IMR-90 (cell line): ENCODE results near the gene FAM90A1. TPM values are rescaled to one million over a fixed set of nuclear protein-coding genes. Genes with fewer than 3 reads are reported as not detected.
A peak's percentile ranks its signal among the peaks of the same experiment; 100 is the strongest.
"Not testable (repeated sequence)": the region's sequence is repeated elsewhere in the genome, so short reads cannot be mapped to it uniquely, and the experiment has no call there.

Source experiments
- ATAC-seq: fragments of 200-7000 bp; cut with Tn5 transposase; 2 replicates; pipeline ENCODE4 v1.9.1; 2020; ENCODE audit warnings: low read depth, mild to moderate bottlenecking, moderate library complexity
- BruUV-seq: library from RNA; stranded (reverse); fragments of 400-500 nt; replicated peaks from 2 replicates; lab custom pipeline; 2021; lab: Mats Ljungman, UMichigan
- CTCF ChIA-PET: fragments of 300-600 bp; formaldehyde crosslinking; extraction: SDS; loops from one replicate; lab custom pipeline; 2021; ENCODE audit warnings: antibody characterized with exemption; lab: Yijun Ruan, JAX
- POLR2A ChIA-PET: fragments of 300-600 bp; sonication (Branson Sonifier 250); formaldehyde crosslinking; loops from one replicate; lab custom pipeline; 2022; ENCODE audit warnings: antibody characterized with exemption; ENCODE audit not compliant: unreplicated experiment; lab: Charles Lee
- DNase-seq: peaks from one replicate; pipeline ENCODE4 v3.0.0; 2013
- H2AFZ ChIP-seq: replicated peaks from 2 replicates; pipeline ENCODE3; 2013; ENCODE audit warnings: low read length, mild to moderate bottlenecking; ENCODE audit not compliant: poor library complexity
- H2AK5ac ChIP-seq: 2 replicates; pipeline ENCODE4 v1.6.1; 2013; ENCODE audit warnings: low read depth, low read length, inconsistent platforms
- H2AK9ac ChIP-seq: replicated peaks from 2 replicates; pipeline ENCODE3; 2013; ENCODE audit warnings: mild to moderate bottlenecking, low read depth, low read length, moderate library complexity; ENCODE audit not compliant: poor library complexity
- H2BK120ac ChIP-seq: 2 replicates; pipeline ENCODE4 v1.6.1; 2013; ENCODE audit warnings: low read depth, low read length, inconsistent platforms
- H2BK15ac ChIP-seq: 3 replicates; pipeline ENCODE4 v1.6.1; 2013; ENCODE audit warnings: low read depth, low read length, inconsistent platforms
- H2BK20ac ChIP-seq: 2 replicates; pipeline ENCODE4 v1.6.1; 2013; ENCODE audit warnings: low read depth, mild to moderate bottlenecking, inconsistent platforms, low read length, moderate library complexity
- H2BK5ac ChIP-seq: 2 replicates; pipeline ENCODE4 v1.6.1; 2013; ENCODE audit warnings: mild to moderate bottlenecking, low read depth, low read length, inconsistent platforms; ENCODE audit not compliant: poor library complexity, severe bottlenecking
- H3K14ac ChIP-seq: replicated peaks from 2 replicates; pipeline ENCODE4 v1.6.1; 2013; ENCODE audit warnings: low read depth, low read length, inconsistent platforms
- H3K18ac ChIP-seq: 2 replicates; pipeline ENCODE4 v1.6.1; 2013; ENCODE audit warnings: low read depth, low read length, control low read depth
- H3K23ac ChIP-seq: 2 replicates; pipeline ENCODE4 v1.6.1; 2013; ENCODE audit warnings: low read depth, low read length, inconsistent platforms
- H3K27ac ChIP-seq: 2 replicates; pipeline ENCODE4 v1.5.1; 2013; ENCODE audit warnings: mild to moderate bottlenecking, control low read depth, low read length; ENCODE audit not compliant: insufficient read depth
- H3K27me3 ChIP-seq: 2 replicates; pipeline ENCODE4 v1.6.1; 2013; ENCODE audit warnings: low read length; ENCODE audit not compliant: control insufficient read depth, insufficient read depth
- H3K36me3 ChIP-seq: 2 replicates; pipeline ENCODE4 v1.6.1; 2013; ENCODE audit warnings: low read length, mixed read lengths; ENCODE audit not compliant: control insufficient read depth, insufficient read depth
- H3K4ac ChIP-seq: 2 replicates; pipeline ENCODE4 v1.6.1; 2013; ENCODE audit warnings: low read depth, low read length, inconsistent platforms
- H3K4me1 ChIP-seq: 2 replicates; pipeline ENCODE4 v1.6.1; 2013; ENCODE audit warnings: low read length, mixed read lengths; ENCODE audit not compliant: control insufficient read depth, insufficient read depth
- H3K4me2 ChIP-seq: 2 replicates; pipeline ENCODE4 v1.6.1; 2013; ENCODE audit warnings: low read depth, mild to moderate bottlenecking, control low read depth, low read length, moderate library complexity
- H3K4me3 ChIP-seq: 2 replicates; pipeline ENCODE4 v1.5.1; 2013; ENCODE audit warnings: low read depth, mild to moderate bottlenecking, control low read depth, low read length, moderate library complexity; ENCODE audit not compliant: insufficient read depth
- H3K56ac ChIP-seq: 2 replicates; pipeline ENCODE4 v1.6.1; 2013; ENCODE audit warnings: low read length, inconsistent platforms; ENCODE audit not compliant: insufficient read depth; ENCODE audit errors: extremely low read depth
- H3K79me1 ChIP-seq, 2 experiments: 2 replicates each; pipeline ENCODE4 v1.6.1; 2013; ENCODE audit warnings: low read length in 2 of 2, inconsistent platforms in 1 of 2, low read depth in 1 of 2
- H3K9ac ChIP-seq: 2 replicates; pipeline ENCODE4 v1.6.1; 2013; ENCODE audit warnings: low read depth, low read length, control low read depth
- H3K9me1 ChIP-seq: 2 replicates; pipeline ENCODE4 v1.6.1; 2013; ENCODE audit warnings: low read length, inconsistent platforms; ENCODE audit not compliant: insufficient read depth
- H3K9me3 ChIP-seq: 2 replicates; pipeline ENCODE4 v1.6.1; 2013; ENCODE audit warnings: low read length; ENCODE audit not compliant: control insufficient read depth, insufficient read depth
- H4K20me1 ChIP-seq: 2 replicates; pipeline ENCODE4 v1.6.1; 2013; ENCODE audit warnings: low read length, inconsistent platforms; ENCODE audit not compliant: insufficient read depth
- H4K5ac ChIP-seq: 2 replicates; pipeline ENCODE4 v1.6.1; 2013; ENCODE audit warnings: mild to moderate bottlenecking, low read depth, low read length, control low read depth
- H4K8ac ChIP-seq, 2 experiments: 2 replicates each; pipeline ENCODE4 v1.6.1; 2013; ENCODE audit warnings: low read depth in 2 of 2, low read length in 2 of 2, control low read depth in 1 of 2, inconsistent platforms in 1 of 2
- H4K91ac ChIP-seq: 2 replicates; pipeline ENCODE4 v1.6.1; 2013; ENCODE audit warnings: low read depth, low read length, inconsistent platforms; ENCODE audit not compliant: insufficient read depth
- WGBS, 2 experiments: methylation state at CpG; one replicate each; pipeline versions ENCODE4 v1.1.5 to v1.1.7; 2013; ENCODE audit warnings: missing lambda C conversion rate in 2 of 2; ENCODE audit not compliant: insufficient read length in 1 of 2; ENCODE audit errors: extremely low coverage in 2 of 2; 5-methylcytosine and 5-hydroxymethylcytosine counted together
- dilution Hi-C: fragments of 300-500 bp; cut with HindIII; formaldehyde crosslinking; loops from one replicate; pipeline ENCODE4 v1.14.3; 2018; ENCODE audit warnings: low sequenced_read_pairs; ENCODE audit not compliant: unreplicated experiment
- in situ Hi-C: fragments of 300-500 bp; cut with MboI; formaldehyde crosslinking; loops from 3 replicates; pipeline ENCODE4 v1.14.3; 2019; ENCODE audit warnings: low sequenced_read_pairs, inconsistent platforms, mixed read lengths
- intact Hi-C: fragments of 100-400 bp; cut with micrococcal nuclease; formaldehyde crosslinking; loops from 2 replicates; pipeline ENCODE4 v1.10.0; 2022
- polyA plus RNA-seq, 3 experiments: library from polyadenylated mRNA; depleted of rRNA; stranded (reverse); fragments of >200 nt; gene quantifications; 2 replicates each; pipeline ENCODE4 v1.2.3, GENCODE V29; 2012; ENCODE audit warnings: low replicate concordance in 1 of 3
- total RNA-seq: library from RNA; depleted of rRNA; stranded (reverse); fragments of >200 nt; gene quantifications from 2 replicates; pipeline ENCODE4 v1.2.3, GENCODE V29; 2012
- TF ChIP-seq, protein P1 (sequence below): conservative IDR thresholded peaks from 2 replicates; pipeline ENCODE4 v1.5.1; 2012; ENCODE audit warnings: mild to moderate bottlenecking, low read depth, low read length, improper control_type of control experiment

The FAM90A1 gene
- total and polyA plus RNA-seq, 2 of the 4 experiments (the other 2 are of a cell fraction), result 0.09 TPM; not detected in 1

DNA sequence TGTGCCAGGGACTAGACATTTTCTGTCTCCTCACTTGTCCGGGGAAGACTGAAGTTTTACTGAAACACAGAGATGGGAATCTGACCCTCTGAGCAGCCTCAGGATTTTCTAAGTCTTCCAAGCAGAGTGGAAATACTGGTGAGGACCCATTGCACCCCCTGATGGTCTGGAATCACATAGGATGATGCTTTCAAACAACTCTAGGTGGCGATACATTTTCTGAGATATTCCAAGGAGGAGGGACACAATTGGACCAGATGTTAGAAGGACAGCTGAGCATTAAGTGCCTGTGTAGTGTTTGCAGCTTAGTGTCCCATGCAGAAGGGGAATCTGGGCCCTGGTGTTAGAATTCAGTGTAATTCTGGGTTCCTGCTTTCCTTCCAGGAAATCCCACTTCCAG, 39.3 kb downstream of the FAM90A1 start:
- H4K91ac ChIP-seq, H3K27me3 ChIP-seq, DNase-seq, H2BK5ac ChIP-seq, H3K4ac ChIP-seq, H3K23ac ChIP-seq, ATAC-seq, H3K4me2 ChIP-seq, H3K56ac ChIP-seq, H3K79me1 ChIP-seq, H3K14ac ChIP-seq, H2AK9ac ChIP-seq, H2AK5ac ChIP-seq, POLR2A ChIA-PET, intact Hi-C loops, H3K9me3 ChIP-seq, H3K18ac ChIP-seq, H4K8ac ChIP-seq, H4K20me1 ChIP-seq, H3K9ac ChIP-seq, H3K27ac ChIP-seq, BruUV-seq, H3K36me3 ChIP-seq, dilution Hi-C loops, H3K4me3 ChIP-seq, H2BK120ac ChIP-seq, H3K4me1 ChIP-seq, H3K9me1 ChIP-seq, H2AFZ ChIP-seq, H4K5ac ChIP-seq, CTCF ChIA-PET, in situ Hi-C loops, H2BK20ac ChIP-seq, H2BK15ac ChIP-seq: not testable (repeated sequence)
- 100% methylated on average over 1 of the region's 2 CpGs; no CpG with 5 or more reads in 1 of the 2 experiments for WGBS, 2 experiments
- TF ChIP-seq, protein P1, sequence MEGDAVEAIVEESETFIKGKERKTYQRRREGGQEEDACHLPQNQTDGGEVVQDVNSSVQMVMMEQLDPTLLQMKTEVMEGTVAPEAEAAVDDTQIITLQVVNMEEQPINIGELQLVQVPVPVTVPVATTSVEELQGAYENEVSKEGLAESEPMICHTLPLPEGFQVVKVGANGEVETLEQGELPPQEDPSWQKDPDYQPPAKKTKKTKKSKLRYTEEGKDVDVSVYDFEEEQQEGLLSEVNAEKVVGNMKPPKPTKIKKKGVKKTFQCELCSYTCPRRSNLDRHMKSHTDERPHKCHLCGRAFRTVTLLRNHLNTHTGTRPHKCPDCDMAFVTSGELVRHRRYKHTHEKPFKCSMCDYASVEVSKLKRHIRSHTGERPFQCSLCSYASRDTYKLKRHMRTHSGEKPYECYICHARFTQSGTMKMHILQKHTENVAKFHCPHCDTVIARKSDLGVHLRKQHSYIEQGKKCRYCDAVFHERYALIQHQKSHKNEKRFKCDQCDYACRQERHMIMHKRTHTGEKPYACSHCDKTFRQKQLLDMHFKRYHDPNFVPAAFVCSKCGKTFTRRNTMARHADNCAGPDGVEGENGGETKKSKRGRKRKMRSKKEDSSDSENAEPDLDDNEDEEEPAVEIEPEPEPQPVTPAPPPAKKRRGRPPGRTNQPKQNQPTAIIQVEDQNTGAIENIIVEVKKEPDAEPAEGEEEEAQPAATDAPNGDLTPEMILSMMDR, result 0 out of 2 replicates have a peak, but pooled peaks have one; percentile 11

DNA sequence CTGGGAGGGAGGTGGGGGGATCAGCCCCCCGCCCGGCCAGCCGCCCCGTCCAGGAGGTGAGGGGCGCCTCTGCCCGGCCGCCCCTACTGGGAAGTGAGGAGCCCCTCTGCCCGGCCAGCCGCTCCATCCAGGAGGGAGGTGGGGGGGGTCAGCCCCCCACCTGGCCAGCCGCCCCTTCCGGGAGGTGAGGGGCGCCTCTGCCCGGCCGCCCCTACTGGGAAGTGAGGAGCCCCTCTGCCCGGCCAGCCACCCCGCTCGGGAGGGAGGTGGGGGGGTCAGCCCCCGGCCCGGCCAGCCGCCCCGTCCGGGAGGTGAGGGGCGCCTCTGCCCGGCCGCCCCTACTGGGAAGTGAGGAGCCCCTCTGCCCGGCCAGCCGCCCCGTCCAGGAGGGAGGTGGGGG, 43.2 kb downstream of the FAM90A1 start:
- intact Hi-C loops, H3K4me3 ChIP-seq, H2BK15ac ChIP-seq, H3K27me3 ChIP-seq, BruUV-seq, CTCF ChIA-PET, H2AK5ac ChIP-seq, H3K79me1 ChIP-seq, H4K91ac ChIP-seq, H3K9me3 ChIP-seq, H2BK5ac ChIP-seq, H3K56ac ChIP-seq, H3K14ac ChIP-seq, H3K4ac ChIP-seq, H2BK20ac ChIP-seq, POLR2A ChIA-PET, ATAC-seq, H4K20me1 ChIP-seq, H3K18ac ChIP-seq, H3K9ac ChIP-seq, H3K4me1 ChIP-seq, in situ Hi-C loops, H3K23ac ChIP-seq, H2BK120ac ChIP-seq, H3K4me2 ChIP-seq, H3K9me1 ChIP-seq, H2AK9ac ChIP-seq, H3K36me3 ChIP-seq, H4K8ac ChIP-seq, DNase-seq, H4K5ac ChIP-seq, H3K27ac ChIP-seq, H2AFZ ChIP-seq, dilution Hi-C loops: not testable (repeated sequence)
- no CpG with 5 or more reads among the region's 28 CpGs for WGBS, 2 experiments
